H9 (cell line): ENCODE results near the gene FLVCR1. TPM values are rescaled to one million over a fixed set of nuclear protein-coding genes. Genes with fewer than 3 reads are reported as not detected.

ENCODE experiments used
- DNase-seq: peaks from one replicate; pipeline ENCODE4 v3.0.0-alpha.2; 2017
- H2AFZ ChIP-seq: one replicate; pipeline ENCODE4 v1.6.1; 2013; ENCODE audit warnings: mild to moderate bottlenecking, low read length, control low read depth, moderate library complexity
- H2AK5ac ChIP-seq: 2 replicates; pipeline ENCODE4 v1.6.1; 2013; ENCODE audit warnings: low read length, control low read depth, mixed read lengths; ENCODE audit not compliant: insufficient read length
- H2BK120ac ChIP-seq: one replicate; pipeline ENCODE4 v1.6.1; 2013; ENCODE audit warnings: low read depth, mild to moderate bottlenecking, low read length, control low read depth, inconsistent platforms; ENCODE audit not compliant: poor library complexity, severe bottlenecking
- H2BK12ac ChIP-seq: 2 replicates; pipeline ENCODE4 v1.6.1; 2013; ENCODE audit warnings: low read length, control low read depth, mixed read lengths, low read depth; ENCODE audit not compliant: insufficient read length
- H2BK15ac ChIP-seq: 2 replicates; pipeline ENCODE4 v1.6.1; 2013; ENCODE audit warnings: low read depth, low read length, control low read depth
- H2BK20ac ChIP-seq: one replicate; pipeline ENCODE4 v1.6.1; 2013; ENCODE audit warnings: low read depth, mild to moderate bottlenecking, low read length, control low read depth, inconsistent platforms; ENCODE audit not compliant: poor library complexity, severe bottlenecking
- H2BK5ac ChIP-seq: 2 replicates; pipeline ENCODE4 v1.6.1; 2013; ENCODE audit warnings: low read length, control low read depth, mixed read lengths; ENCODE audit not compliant: insufficient read length
- H3K14ac ChIP-seq: 2 replicates; pipeline ENCODE4 v1.6.1; 2013; ENCODE audit warnings: low read length, control low read depth; ENCODE audit not compliant: insufficient read depth
- H3K18ac ChIP-seq: 2 replicates; pipeline ENCODE4 v1.6.1; 2013; ENCODE audit warnings: low read depth, mild to moderate bottlenecking, mixed read lengths, low read length, control low read depth; ENCODE audit not compliant: insufficient read length
- H3K23ac ChIP-seq: 2 replicates; pipeline ENCODE4 v1.6.1; 2013; ENCODE audit warnings: low read length, control low read depth, mixed read lengths, low read depth; ENCODE audit not compliant: insufficient read length
- H3K23me2 ChIP-seq: 2 replicates; pipeline ENCODE4 v1.6.1; 2013; ENCODE audit warnings: low read depth, mild to moderate bottlenecking, mixed read lengths, low read length, control low read depth; ENCODE audit not compliant: insufficient read length, poor library complexity, severe bottlenecking
- H3K27ac ChIP-seq: 2 replicates; pipeline ENCODE4 v1.5.1; 2013; ENCODE audit warnings: low read length, control low read depth, mixed read lengths, low read depth; ENCODE audit not compliant: insufficient read length
- H3K27me3 ChIP-seq: 2 replicates; pipeline ENCODE4 v1.6.1; 2013; ENCODE audit warnings: low read length, control low read depth, inconsistent platforms; ENCODE audit not compliant: insufficient read depth
- H3K4ac ChIP-seq: 2 replicates; pipeline ENCODE4 v1.6.1; 2013; ENCODE audit warnings: low read depth, mild to moderate bottlenecking, control low read depth, inconsistent platforms, low read length, moderate library complexity
- H3K4me1 ChIP-seq: 2 replicates; pipeline ENCODE4 v1.6.1; 2013; ENCODE audit warnings: low read length, control low read depth, inconsistent platforms; ENCODE audit not compliant: insufficient read depth
- H3K4me2 ChIP-seq: 2 replicates; pipeline ENCODE4 v1.6.1; 2013; ENCODE audit warnings: low read length, control low read depth, mixed read lengths; ENCODE audit not compliant: insufficient read length, insufficient read depth
- H3K56ac ChIP-seq: 2 replicates; pipeline ENCODE4 v1.6.1; 2013; ENCODE audit warnings: low read depth, mild to moderate bottlenecking, mixed read lengths, low read length, control low read depth; ENCODE audit not compliant: insufficient read length
- H3K79me1 ChIP-seq: 2 replicates; pipeline ENCODE4 v1.6.1; 2013; ENCODE audit warnings: low read depth, mild to moderate bottlenecking, moderate library complexity, low read length, control low read depth, inconsistent platforms; ENCODE audit not compliant: insufficient read depth, poor library complexity, severe bottlenecking
- H3K79me2 ChIP-seq: 2 replicates; pipeline ENCODE4 v1.6.1; 2013; ENCODE audit warnings: low read length, control low read depth, inconsistent platforms; ENCODE audit not compliant: insufficient read depth
- H3K9ac ChIP-seq: 2 replicates; pipeline ENCODE4 v1.6.1; 2013; ENCODE audit warnings: low read length, control low read depth, mixed read lengths; ENCODE audit not compliant: insufficient read length; ENCODE audit errors: extremely low read depth
- H3K9me3 ChIP-seq: one replicate; pipeline ENCODE4 v1.6.1; 2013; ENCODE audit warnings: low read depth, low read length, inconsistent platforms; ENCODE audit not compliant: control insufficient read depth
- H3T11ph ChIP-seq: one replicate; pipeline ENCODE4 v1.6.1; 2013; ENCODE audit warnings: mild to moderate bottlenecking, low read length, control low read depth, inconsistent platforms
- H4K20me1 ChIP-seq: one replicate; pipeline ENCODE4 v1.6.1; 2013; ENCODE audit not compliant: control insufficient read depth, insufficient read length, insufficient read depth
- H4K5ac ChIP-seq: 2 replicates; pipeline ENCODE4 v1.6.1; 2013; ENCODE audit warnings: low read depth, mild to moderate bottlenecking, mixed read lengths, low read length, control low read depth; ENCODE audit not compliant: insufficient read length
- H4K8ac ChIP-seq: replicated peaks from 2 replicates; pipeline ENCODE4 v1.6.1; 2013; ENCODE audit warnings: low read length, control low read depth, mixed read lengths, low read depth; ENCODE audit not compliant: insufficient read length
- H4K91ac ChIP-seq: 2 replicates; pipeline ENCODE4 v1.6.1; 2013; ENCODE audit warnings: low read depth, mild to moderate bottlenecking, moderate library complexity, mixed read lengths, low read length, control low read depth; ENCODE audit not compliant: insufficient read length
- H3K27ac Mint-ChIP-seq, 3 experiments: 2 replicates in 2 of 3; 3 replicates in 1 of 3; pipeline ENCODE4 v1.8.0; 2020 to 2021; ENCODE audit warnings: mixed read lengths in 3 of 3, mild to moderate bottlenecking in 1 of 3, moderate library complexity in 1 of 3
- H3K27me3 Mint-ChIP-seq: 2 replicates; pipeline ENCODE4 v1.8.0; 2021; ENCODE audit warnings: low read depth, mild to moderate bottlenecking, moderate library complexity, mixed read lengths
- H3K36me3 Mint-ChIP-seq, 3 experiments: 2 replicates in 2 of 3; 3 replicates in 1 of 3; pipeline ENCODE4 v1.8.0; 2020 to 2021; ENCODE audit warnings: low read depth in 3 of 3, mixed read lengths in 3 of 3; ENCODE audit not compliant: insufficient read depth in 1 of 3
- H3K4me1 Mint-ChIP-seq, 2 experiments: 2 replicates each; pipeline ENCODE4 v1.8.0; 2020; ENCODE audit warnings: mixed read lengths in 2 of 2
- H3K4me3 Mint-ChIP-seq, 2 experiments: 2 replicates in 1 of 2; 3 replicates in 1 of 2; pipeline ENCODE4 v1.8.0; 2020 to 2021; ENCODE audit warnings: mild to moderate bottlenecking in 2 of 2, mixed read lengths in 2 of 2, moderate library complexity in 1 of 2
- H3K9me3 Mint-ChIP-seq, 2 experiments: 2 replicates in 1 of 2; 3 replicates in 1 of 2; pipeline ENCODE4 v1.8.0; 2020; ENCODE audit warnings: mild to moderate bottlenecking in 2 of 2, mixed read lengths in 2 of 2, moderate library complexity in 1 of 2
- CTCF ChIP-seq: fragments of 200-600 bp; sonication (generic); conservative IDR thresholded peaks from 3 replicates; pipeline ENCODE4 v1.8.0; 2021; ENCODE audit warnings: antibody characterized with exemption, mild to moderate bottlenecking
- WGBS: extraction: QIAGEN DNeasy Blood & Tissue Kit; methylation state at CpG from one replicate; pipeline ENCODE4 v1.1.7; 2013; ENCODE audit warnings: missing lambda C conversion rate, low lambda C conversion rate, mixed read lengths; ENCODE audit not compliant: insufficient read length; ENCODE audit errors: extremely low coverage; 5-methylcytosine and 5-hydroxymethylcytosine counted together
- total RNA-seq: library from RNA; stranded (reverse); gene quantifications from 2 replicates; pipeline ENCODE4 v1.2.1, GENCODE V29; 2021

Gene FLVCR1
- total RNA-seq, 1 experiment from 2014 or later: 55.2 TPM

- Histone ChIP-seq H3K4me1 (peaks cover 4% of the 10 kb centered on the region; the same call in 1 of the 2 replicates), H4K20me1 (peaks cover 3% of the 10 kb centered on the region)
Measured at GRCh38 chr1:212853658-212854057, 4.4 kb upstream of the FLVCR1 start.

More at GRCh38 chr1:212853658-212854057, 4.4 kb upstream of the FLVCR1 start:
- TF ChIP-seq CTCF: no peak
- Histone ChIP-seq H3T11ph (no peak overlapping the region), H3K9ac (no peak overlapping the region), H3K79me2 (peaks cover 2% of the 10 kb centered on the region; the same call in 1 of the 2 replicates), H3K4me2 (no peak overlapping the region), H3K4ac (no peak overlapping the region), H3K56ac (no peak overlapping the region), H3K79me1 (no peaks in the 10 kb centered on the region), H2BK5ac (no peak overlapping the region), H2BK120ac (no peak overlapping the region), H2BK12ac (no peak overlapping the region), H4K8ac (no peak overlapping the region), H3K18ac (no peak overlapping the region), H2BK20ac (no peak overlapping the region), H3K9me3 (no peaks in the 10 kb centered on the region), H3K23ac (no peak overlapping the region), H3K27me3 (no peaks in the 10 kb centered on the region), H2BK15ac (no peak overlapping the region), H2AFZ (no peak overlapping the region), H3K14ac (no peak overlapping the region), H4K5ac (no peak overlapping the region), H2AK5ac (no peak overlapping the region), H3K27ac (no peak overlapping the region), H3K23me2 (peaks cover 2% of the 10 kb centered on the region), H4K91ac (no peak overlapping the region)
- Mint-ChIP-seq H3K4me1 (peaks cover 27 to 33% of the 10 kb centered on the region in 2 experiments), H3K4me3 (peak overlapping the region in 1 of 2 experiments; percentile 16; a peak in 2 of 5 replicates), H3K9me3 (peaks cover 11 to 15% of the 10 kb centered on the region in 2 experiments; a peak in 4 of 5 replicates), H3K27me3 (peaks cover 16% of the 10 kb centered on the region), H3K36me3 (peaks cover 20 to 32% (median 22%) of the 10 kb centered on the region in 3 experiments), H3K27ac (no peak overlapping the region)
- no CpG with 5 or more reads among the region's 5 CpGs for WGBS
- DNase-seq: no peak
